ENCODE measurements around the gene FADS3.
A peak's percentile ranks its signal among the peaks of the same experiment; 100 is the strongest.

Gene FADS3

DNA sequence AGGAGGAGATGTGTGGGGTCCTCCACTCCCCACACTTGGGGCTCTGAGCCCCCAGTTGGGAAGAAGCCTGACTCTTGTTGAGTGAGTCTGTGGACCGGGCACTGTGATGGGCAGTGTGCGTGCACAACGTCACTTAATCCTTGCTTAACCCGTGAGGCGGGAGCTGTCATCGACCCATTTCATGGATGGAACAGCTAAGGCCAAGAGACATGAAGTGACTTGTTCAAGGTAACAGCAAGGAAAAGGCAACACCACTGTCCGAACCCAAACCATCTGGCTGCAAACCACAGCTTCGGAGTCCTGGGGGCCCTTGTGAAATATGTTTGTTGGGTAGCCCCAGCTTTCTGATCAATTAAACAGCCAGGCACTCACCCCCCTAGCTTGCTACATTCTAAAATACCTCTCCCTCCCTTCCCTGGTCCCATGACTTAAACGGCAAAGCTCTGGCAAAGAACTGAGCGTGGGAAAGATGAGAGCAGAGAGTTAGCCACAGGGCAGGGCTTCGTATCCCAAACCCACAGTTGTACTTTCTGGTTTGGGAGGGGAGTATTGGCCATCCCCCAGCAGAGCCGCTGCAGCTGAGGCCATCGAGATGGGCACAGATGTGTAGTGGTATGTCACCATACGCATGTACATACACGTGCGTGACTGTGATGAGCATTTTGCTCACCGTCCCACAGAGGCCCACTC, 37.0 kb downstream of the FADS3 start:
- DNase-seq: no peak

DNA sequence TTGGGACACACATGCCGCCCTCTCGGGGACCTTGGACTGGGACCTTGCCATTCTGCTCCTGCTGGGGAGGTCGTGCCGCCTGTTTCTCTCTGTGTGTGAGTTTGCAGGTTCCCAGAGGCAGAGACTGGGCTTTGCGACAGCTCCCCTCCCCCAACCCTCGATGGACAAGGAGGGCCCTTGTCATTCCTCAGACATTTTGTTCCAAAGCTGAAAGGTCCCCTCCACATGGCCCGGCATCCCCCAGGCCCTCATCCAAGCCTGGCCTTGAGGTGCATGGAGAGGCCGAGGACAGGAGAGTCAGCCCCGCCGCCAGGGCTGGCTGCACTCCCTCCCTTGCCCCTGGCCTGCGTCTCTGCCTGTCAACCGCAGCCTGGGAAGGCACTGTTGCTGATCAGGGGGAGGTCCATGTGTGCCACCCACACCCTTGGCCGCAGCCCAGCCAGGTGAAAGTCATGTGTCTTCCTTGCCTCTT, 37.6 kb downstream of the FADS3 start:
- no peak for DNase-seq

DNA sequence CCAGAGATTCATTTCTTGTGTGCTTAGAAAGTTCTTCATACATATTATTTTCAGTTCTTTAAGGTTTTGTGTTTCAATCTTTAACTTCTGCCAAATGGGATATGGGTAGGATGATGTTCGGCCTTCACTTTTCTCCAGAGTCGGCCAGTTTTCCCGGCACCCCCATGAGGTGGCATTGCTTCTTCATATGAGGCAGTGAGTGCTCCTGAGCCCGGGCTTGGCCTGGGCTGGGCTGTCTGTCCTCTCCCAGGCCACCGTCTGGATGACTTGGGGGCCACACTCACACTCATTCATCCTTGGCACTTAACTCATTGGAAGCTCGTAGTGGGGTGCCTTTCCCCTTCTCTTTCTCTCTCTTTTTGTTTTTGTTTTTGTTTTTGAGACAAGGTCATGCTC, 39.4 kb downstream of the FADS3 start:
- no peak for DNase-seq

DNA sequence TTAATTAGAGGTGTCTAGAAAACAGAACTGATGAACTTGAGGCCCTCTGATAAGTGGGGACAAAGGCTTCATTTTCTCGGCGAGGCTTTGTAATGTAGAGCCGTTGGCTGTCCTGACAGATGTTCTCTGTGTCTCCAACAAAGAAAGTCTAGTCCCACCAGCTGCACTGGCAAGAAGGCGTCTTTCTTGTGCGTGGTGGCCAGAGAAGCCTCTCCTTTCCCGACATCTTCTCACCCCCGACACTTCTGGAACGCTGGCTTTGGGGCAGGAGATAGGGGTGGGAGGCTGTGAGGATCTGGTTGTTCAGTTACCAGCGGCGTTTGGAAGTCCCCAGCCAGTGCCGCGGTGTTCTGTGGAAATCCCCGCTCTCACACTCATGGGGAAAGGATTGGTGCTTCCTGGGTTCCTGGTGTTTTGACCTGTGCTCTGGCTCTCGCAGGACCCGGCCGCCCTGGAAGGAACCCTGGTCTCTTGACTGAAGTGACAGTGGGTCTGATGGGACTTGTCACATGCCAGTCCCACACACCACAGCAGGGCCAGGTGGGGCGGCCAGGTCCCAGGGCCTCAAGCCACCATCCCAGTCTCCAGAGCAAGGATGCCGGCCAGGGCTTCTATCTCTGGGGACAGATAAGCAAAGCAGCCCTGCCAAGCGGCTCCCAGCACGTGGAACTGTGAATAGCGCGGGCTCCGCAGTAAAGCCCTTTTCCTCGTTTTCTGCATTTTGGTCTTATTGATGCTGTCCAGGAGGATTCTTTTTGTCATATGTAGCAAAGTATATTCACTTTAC, 40.0 kb downstream of the FADS3 start:
- no peak for DNase-seq

DNA sequence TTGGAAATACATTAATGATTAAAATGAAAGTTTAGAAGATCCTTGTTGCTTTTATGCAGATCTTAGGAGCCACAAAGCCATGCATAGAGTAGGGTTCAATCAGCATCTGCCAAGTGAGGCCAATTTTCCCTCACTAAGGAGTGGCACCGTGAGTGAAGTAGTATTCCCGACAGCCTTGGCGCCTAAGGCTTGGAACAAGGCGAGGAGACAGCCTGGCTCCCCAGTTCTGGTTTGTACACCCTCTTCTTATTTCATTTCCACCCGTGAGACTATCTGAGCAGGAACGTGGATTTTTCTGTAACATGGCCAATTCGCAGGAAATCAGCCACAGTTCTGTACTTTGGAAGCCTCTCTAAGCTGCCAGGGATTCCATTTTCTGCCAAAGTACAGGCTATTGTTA, 40.7 kb downstream of the FADS3 start:
- DNase-seq: no peak

DNA sequence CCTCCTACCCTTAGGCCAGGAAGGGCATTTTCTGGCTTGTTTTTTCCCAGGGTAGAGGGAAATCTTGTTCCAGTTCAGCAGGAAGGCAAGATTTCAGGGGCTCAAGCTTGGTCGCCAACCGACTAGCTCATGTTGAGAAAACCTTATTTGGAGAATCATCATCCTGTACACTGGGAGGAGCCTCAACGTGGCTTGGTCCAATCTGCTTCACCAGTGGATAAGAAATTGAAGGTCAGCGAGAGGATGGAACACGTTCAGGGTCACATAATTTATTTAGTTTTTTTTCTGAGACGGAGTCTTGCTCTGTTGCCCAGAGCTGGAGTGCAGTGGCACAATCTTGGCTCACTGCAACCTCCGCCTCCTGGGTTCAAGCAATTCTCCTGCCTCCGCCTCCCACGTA, 42.7 kb downstream of the FADS3 start:
- DNase-seq: no peak

DNA sequence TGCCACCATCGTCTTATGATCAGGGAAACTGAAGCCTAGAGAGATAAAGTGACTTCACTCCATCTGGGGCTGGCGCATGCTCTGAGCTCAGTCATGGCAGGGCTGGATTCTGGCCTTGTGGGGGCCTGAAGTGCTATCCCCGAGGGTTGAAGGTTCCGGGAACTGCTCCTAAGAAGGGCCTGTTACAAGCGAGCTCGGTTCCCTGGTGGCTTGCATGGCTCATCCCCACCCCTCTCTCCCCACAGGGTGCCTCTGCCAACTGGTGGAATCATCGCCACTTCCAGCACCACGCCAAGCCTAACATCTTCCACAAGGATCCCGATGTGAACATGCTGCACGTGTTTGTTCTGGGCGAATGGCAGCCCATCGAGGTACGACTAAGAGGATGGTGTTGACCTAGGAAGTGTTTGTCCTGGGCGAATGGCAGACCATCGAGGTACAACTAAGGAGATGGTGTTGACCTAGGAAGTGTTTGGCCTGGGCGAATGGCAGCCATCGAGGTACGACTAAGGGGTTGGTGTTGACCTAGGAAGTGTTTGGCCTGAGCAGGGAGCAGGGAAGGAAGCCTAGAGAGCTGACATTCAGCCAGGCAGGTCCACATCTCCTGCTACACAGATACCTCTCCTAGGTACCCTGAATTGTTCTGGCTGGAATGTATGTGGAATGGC, 43.3 kb downstream of the FADS3 start:
- DNase-seq: no peak

DNA sequence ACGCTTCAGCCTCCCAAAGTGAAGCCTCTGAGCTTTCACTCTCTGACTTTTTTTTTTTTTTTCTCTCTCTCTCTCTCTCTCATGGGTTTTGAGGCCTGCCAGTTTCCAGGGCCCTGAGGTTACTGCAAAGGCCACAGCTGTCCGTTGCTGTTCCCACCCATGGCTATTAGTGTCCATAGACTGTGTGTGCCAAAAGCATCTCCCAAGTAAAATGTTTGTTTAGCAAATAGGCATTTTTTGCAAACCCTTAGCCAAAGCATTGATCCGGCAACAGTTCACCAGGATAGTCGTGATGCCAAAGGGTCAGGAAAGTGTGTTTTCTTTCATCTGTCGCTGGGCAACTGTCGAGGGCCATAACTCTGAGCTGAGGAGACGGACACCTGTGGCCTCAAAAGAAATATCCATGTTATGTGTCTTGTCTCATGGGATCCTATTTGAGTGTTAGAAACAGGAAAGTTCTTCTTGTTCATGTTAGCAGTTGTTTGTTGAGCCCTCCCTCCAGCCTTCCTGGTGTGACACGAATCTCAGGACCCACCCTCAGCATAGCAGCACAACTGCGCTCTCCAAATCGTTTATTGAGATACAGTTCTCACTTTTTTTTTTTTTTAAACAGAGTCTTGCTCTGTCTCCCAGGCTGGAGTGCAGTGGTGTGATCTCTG, 44.9 kb downstream of the FADS3 start:
- DNase-seq: no peak

DNA sequence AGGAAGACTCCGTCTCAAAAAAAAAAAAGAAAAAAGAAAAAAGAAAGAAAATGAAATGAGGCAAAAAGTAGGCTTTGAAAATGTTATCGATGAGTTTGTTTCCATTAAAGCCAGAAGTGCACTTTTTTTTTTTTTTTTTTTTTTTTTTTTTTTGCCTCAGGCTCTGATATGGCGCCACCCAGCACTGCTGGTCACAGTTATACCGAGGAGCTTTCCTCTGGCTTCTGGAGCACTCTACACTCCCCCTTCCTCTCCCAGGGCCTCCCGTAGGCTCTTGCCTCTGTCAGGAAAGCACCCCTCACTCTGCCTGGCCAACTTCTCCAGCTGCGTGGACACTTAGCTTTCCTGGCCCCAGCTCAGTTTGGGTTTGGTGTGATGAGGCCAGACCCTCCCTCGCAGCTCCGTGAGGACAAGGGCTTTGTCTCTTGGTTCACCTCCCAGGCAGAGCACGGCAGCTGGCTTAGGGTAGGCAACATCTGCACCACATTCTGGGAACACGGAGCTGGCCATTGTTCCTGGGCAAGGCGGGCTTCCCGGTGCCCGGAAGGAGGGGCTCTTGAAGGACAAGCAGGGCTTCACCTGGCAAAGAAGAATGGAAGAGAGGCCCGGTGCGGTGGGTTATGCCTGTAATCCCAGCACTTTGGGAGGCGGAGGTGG, 46.3 kb downstream of the FADS3 start:
- no peak for DNase-seq

DNA sequence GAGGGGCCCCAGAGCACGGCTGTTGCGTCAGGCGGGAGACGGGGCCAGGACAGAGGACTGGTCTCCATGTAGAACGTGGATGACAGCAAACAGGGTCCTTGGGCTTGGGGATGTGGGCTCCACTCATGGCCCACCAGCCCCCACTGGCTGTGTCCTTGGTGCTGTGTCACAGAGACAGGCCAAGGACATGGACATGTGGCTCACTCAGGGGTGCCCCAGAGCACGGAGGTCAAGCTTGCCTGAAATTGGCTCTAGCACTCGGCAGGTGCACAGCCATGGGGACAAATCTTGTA, 48.9 kb downstream of the FADS3 start:
- DNase-seq: no peak

DNA sequence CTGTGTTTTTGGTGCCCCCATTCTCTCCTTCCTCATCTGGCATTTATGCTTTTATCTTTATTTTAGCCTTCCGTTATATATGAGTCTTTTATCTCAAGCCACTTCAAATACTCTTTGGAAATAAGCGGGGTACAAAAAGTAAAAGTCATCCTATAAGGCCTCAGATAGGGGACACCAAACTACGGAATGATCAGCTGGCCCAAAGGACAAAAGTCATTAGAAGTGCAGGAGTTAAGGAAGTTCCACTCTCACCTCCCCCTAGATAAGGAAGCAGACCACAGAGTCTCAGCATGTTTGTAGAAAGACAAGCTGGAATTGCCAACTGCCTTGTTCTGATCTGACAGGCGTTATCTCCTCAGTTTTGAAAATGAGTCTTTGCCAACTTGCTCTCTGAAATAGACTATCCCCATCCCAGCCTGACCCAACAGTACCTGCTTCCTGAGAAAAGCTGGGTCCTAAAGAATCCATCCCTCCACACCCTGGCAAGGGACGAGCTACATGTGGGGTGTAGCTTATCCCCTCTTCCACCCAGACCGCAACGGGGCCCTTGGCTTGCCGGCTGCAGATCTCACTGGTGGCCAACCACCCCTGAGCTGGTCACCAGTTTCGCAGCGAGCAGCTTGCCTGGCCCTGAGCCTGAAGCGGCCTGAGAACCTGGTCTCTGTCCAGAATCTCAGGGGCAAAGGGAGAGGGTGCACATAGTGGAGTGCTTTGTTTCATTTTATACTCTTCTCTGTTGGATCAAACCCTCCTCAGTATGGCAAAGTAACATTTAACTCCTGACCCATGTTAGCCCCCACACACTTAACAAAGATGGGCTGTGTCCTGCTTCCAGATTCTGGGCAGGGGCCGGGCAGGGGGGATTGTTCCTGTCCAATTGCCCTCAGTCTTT, 49.5 kb downstream of the FADS3 start:
- DNase-seq: no peak

DNA sequence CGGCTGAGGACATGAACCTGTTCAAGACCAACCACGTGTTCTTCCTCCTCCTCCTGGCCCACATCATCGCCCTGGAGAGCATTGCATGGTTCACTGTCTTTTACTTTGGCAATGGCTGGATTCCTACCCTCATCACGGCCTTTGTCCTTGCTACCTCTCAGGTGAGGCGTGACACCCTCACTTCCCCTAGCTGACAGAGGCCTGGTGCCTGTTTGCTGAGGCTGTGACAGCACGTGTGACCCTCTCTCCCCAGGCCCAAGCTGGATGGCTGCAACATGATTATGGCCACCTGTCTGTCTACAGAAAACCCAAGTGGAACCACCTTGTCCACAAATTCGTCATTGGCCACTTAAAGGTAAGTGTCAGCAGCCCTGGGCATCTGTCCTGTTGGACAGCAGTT, 51.0 kb downstream of the FADS3 start:
- DNase-seq: no peak

DNA sequence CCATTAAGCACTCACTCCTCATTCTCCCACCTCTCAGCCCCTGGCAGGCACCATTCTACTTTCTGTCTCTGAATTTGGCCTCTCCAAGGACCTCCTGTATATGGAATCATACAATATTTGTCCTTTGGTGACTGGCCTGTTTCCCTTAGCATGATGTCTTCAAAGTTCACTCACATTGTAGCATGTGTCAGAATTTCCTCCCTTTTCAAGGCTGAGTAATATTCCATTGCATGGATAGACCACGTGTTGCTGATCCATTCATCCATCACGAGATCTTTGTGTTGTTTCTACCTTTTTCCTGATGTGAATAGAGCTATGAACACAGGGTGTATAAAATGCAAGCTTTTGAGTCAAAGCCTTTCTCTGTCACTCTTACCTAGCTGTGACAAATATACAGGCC, 51.6 kb downstream of the FADS3 start:
- no peak for DNase-seq

DNA sequence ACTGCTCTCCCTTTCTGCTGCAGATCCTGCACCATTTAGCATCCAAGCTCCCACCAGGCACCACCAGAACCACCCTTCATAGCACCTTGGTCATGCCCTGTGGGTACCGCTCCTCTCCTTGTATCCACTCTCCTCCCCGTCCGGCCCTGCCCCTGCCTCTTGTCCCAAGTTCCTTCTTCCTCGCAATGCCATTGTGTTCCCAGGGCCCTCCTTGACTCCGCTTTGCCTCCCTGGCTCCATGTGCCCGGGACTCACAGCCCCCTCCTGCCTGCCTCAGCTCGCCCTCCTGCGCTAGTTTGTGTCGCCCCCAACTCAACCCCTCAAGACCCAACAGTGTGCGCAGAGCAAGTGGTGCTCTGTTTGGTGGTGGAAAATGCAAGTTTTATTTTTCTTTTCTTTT, 52.4 kb downstream of the FADS3 start:
- DNase-seq: no peak

DNA sequence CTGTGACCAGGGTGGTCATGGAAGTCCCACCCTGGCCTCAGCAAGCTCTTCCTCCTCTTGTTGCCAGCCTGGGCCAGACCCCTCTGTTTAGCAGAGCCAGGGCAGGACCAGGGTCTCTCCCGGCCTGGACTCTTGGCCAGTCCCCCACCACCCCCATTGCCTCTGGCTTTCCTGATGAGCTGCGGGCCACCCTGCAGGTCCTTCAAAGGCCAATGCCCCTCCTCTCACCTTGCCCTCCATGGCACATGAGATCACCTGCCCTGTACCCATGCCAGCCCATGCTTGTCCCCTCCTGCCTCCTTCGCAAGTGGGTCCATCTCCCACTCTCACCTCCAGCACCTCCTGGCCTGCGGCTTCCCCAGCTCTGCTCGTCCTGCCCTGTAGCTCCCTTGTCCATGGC, 52.8 kb downstream of the FADS3 start:
- no peak for DNase-seq

DNA sequence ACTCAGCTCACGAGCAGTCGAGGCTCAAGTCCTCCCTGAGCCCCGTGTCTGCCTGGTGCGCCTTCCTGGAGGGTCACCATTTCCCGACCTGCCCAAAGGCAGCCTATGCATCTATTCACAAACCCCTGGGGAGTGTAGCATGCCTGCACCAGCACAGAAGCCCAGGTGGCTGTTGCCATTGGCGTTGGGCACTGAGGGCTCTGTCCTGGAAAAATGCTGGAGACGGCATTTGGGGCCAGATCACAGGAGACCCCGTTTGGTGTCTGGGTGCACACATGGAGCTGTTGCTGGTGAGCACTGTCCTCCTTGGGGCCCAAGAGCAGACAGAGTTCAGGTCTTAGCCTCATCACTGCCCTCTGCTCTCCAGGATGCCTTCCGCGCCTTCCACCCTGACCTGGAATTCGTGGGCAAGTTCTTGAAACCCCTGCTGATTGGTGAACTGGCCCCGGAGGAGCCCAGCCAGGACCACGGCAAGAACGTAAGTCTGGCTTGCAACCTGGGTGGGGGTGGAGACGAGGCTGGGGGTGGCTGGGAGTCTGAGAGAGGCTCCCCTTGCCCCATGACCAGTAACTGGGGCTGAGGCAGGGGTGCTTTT, 53.8 kb downstream of the FADS3 start:
- no peak for DNase-seq

DNA sequence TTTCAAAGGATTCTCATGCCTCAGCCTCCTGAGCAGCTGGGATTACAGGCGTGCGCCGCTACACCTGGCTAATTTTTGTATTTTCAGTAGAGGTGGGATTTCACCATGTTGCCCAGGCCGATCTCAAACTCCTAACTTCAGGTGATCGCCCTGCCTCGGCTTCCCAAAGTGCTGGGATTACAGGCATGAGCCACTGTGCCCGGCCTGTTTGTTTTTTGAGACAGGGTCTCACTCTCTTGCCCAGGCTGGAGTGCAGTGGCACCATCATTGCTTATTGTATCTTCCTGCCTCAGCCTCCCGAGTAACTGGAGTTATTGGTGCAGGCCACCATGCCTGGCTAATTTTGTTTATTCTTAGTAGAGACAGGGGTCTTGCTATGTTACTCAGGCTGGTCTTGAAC, 55.2 kb downstream of the FADS3 start:
- no peak for DNase-seq

DNA sequence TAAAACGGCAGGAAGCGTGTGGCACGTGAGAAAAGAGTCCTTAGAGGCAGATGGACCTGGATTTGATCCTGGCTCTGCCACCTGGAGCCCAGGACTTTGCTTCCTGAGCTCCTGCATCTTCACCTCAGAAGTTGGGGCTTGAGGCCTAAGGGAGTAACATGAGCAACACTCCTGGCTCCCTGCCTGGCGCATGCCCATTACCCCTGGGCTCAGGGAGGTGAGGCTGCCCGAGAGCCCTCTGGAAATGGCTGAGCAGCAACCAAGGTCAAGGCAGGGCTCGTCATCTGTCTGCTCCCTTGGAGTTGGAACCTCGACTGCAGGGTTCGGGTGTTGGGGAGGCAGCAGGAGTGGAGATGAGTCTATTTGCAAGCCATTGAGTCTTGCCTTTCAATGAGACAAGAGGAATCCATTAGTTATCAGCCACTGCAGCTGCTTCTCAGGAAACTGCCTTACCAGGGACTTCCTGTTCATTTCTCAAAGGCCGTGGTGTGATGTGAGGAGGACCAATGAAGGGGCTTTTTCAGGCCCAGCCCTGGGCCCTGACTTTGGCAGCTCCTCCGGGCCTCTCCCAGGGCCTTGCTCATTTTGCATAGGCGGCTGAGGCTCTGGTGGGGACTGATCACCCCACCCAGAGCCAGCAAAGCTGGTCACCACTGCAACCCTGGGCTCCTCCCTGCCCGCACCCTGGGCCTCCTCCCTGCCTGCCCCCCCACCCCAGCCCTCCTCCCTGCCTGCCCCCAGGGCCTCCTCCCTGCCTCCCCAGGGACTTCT, 56.9 kb downstream of the FADS3 start:
- DNase-seq: peak; percentile 49

DNA sequence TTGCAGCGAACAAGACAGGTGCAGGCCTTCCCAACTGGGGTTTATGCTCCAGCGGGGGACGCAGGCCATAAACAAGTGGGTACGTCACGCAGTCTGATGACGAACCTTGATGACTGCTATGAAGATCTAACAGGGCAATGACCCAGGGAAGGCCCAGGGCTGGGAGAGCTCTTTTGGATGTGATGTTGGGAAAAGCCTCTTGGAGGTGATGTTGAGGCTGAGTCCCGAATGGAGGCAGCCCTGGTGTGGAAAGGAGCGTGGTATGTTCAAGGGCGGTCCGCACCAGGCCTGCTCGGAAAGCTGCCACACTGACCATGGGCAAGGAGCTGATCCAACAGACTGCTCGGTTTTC, 57.4 kb downstream of the FADS3 start:
- DNase-seq: no peak

DNA sequence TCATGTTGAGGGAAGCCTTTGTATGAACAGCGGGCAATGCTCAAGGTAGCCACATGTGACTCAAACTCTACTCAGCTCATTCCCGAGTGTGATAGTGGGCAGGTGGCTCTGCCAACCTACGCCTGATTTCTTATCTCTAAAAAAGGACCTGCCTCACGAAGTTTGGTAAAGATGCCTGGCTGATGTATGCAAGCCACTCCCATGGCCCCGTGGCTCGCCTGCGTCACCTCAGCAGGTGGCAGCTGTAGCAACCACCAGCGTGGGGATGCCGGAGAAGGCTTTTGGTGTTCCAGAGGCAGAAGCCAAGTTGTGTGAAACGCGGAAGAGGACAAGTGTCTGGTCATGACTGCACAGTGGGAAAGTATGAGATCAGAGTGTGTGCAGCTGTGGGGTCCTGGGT, 57.9 kb downstream of the FADS3 start:
- no peak for DNase-seq

DNA sequence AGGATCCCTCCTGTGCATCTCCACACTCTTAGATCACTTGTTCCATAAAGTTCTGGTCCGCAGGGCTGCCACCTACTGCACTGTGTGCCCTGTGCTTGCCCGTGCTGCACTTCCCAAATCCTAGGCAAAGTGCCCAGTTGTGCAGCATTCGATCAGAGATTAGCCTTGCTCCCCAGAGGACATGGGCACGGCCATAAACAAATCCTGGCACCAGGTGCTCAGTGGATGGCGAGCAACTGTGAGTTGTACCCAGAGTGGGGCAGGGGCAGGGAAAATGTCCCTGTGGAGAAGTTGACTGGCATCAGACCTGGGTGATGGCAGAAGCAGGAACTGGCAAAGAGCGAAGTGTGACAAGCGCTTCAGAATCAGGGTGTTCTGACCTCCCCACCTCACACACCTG, 58.6 kb downstream of the FADS3 start:
- DNase-seq: no peak

Data from stimulated activated CD4-positive, alpha-beta T cell treated with anti-CD3 and anti-CD28 coated beads, Interleukin-15, amount 100 ng/mL, for 24 hours (primary cell).